IMR-90 (cell line): ENCODE measurements around the gene CA9. TPM values are rescaled to one million over a fixed set of nuclear protein-coding genes. Genes with fewer than 3 reads are reported as not detected.

Experiments
- ATAC-seq: fragments of 200-7000 bp; cut with Tn5 transposase; 2 replicates; pipeline ENCODE4 v1.9.1; 2020; ENCODE audit warnings: low read depth, mild to moderate bottlenecking, moderate library complexity
- BruUV-seq: library from RNA; stranded (reverse); fragments of 400-500 nt; replicated peaks from 2 replicates; lab custom pipeline; 2021; lab: Mats Ljungman, UMichigan
- CTCF ChIA-PET: fragments of 300-600 bp; formaldehyde crosslinking; extraction: SDS; loops from one replicate; lab custom pipeline; 2021; ENCODE audit warnings: antibody characterized with exemption; lab: Yijun Ruan, JAX
- POLR2A ChIA-PET: fragments of 300-600 bp; sonication (Branson Sonifier 250); formaldehyde crosslinking; loops from one replicate; lab custom pipeline; 2022; ENCODE audit warnings: antibody characterized with exemption; ENCODE audit not compliant: unreplicated experiment; lab: Charles Lee
- DNase-seq: peaks from one replicate; pipeline ENCODE4 v3.0.0; 2013
- H2AFZ ChIP-seq: replicated peaks from 2 replicates; pipeline ENCODE3; 2013; ENCODE audit warnings: low read length, mild to moderate bottlenecking; ENCODE audit not compliant: poor library complexity
- H2AK5ac ChIP-seq: 2 replicates; pipeline ENCODE4 v1.6.1; 2013; ENCODE audit warnings: low read depth, low read length, inconsistent platforms
- H2AK9ac ChIP-seq: replicated peaks from 2 replicates; pipeline ENCODE3; 2013; ENCODE audit warnings: mild to moderate bottlenecking, low read depth, low read length, moderate library complexity; ENCODE audit not compliant: poor library complexity
- H2BK120ac ChIP-seq: 2 replicates; pipeline ENCODE4 v1.6.1; 2013; ENCODE audit warnings: low read depth, low read length, inconsistent platforms
- H2BK15ac ChIP-seq: 3 replicates; pipeline ENCODE4 v1.6.1; 2013; ENCODE audit warnings: low read depth, low read length, inconsistent platforms
- H2BK20ac ChIP-seq: 2 replicates; pipeline ENCODE4 v1.6.1; 2013; ENCODE audit warnings: low read depth, mild to moderate bottlenecking, inconsistent platforms, low read length, moderate library complexity
- H2BK5ac ChIP-seq: 2 replicates; pipeline ENCODE4 v1.6.1; 2013; ENCODE audit warnings: mild to moderate bottlenecking, low read depth, low read length, inconsistent platforms; ENCODE audit not compliant: poor library complexity, severe bottlenecking
- H3K14ac ChIP-seq: replicated peaks from 2 replicates; pipeline ENCODE4 v1.6.1; 2013; ENCODE audit warnings: low read depth, low read length, inconsistent platforms
- H3K18ac ChIP-seq: 2 replicates; pipeline ENCODE4 v1.6.1; 2013; ENCODE audit warnings: low read depth, low read length, control low read depth
- H3K23ac ChIP-seq: 2 replicates; pipeline ENCODE4 v1.6.1; 2013; ENCODE audit warnings: low read depth, low read length, inconsistent platforms
- H3K27ac ChIP-seq: 2 replicates; pipeline ENCODE4 v1.5.1; 2013; ENCODE audit warnings: mild to moderate bottlenecking, control low read depth, low read length; ENCODE audit not compliant: insufficient read depth
- H3K27me3 ChIP-seq: 2 replicates; pipeline ENCODE4 v1.6.1; 2013; ENCODE audit warnings: low read length; ENCODE audit not compliant: control insufficient read depth, insufficient read depth
- H3K36me3 ChIP-seq: 2 replicates; pipeline ENCODE4 v1.6.1; 2013; ENCODE audit warnings: low read length, mixed read lengths; ENCODE audit not compliant: control insufficient read depth, insufficient read depth
- H3K4ac ChIP-seq: 2 replicates; pipeline ENCODE4 v1.6.1; 2013; ENCODE audit warnings: low read depth, low read length, inconsistent platforms
- H3K4me1 ChIP-seq: 2 replicates; pipeline ENCODE4 v1.6.1; 2013; ENCODE audit warnings: low read length, mixed read lengths; ENCODE audit not compliant: control insufficient read depth, insufficient read depth
- H3K4me2 ChIP-seq: 2 replicates; pipeline ENCODE4 v1.6.1; 2013; ENCODE audit warnings: low read depth, mild to moderate bottlenecking, control low read depth, low read length, moderate library complexity
- H3K4me3 ChIP-seq: 2 replicates; pipeline ENCODE4 v1.5.1; 2013; ENCODE audit warnings: low read depth, mild to moderate bottlenecking, control low read depth, low read length, moderate library complexity; ENCODE audit not compliant: insufficient read depth
- H3K56ac ChIP-seq: 2 replicates; pipeline ENCODE4 v1.6.1; 2013; ENCODE audit warnings: low read length, inconsistent platforms; ENCODE audit not compliant: insufficient read depth; ENCODE audit errors: extremely low read depth
- H3K79me1 ChIP-seq, 2 experiments: 2 replicates each; pipeline ENCODE4 v1.6.1; 2013; ENCODE audit warnings: low read length in 2 of 2, inconsistent platforms in 1 of 2, low read depth in 1 of 2
- H3K9ac ChIP-seq: 2 replicates; pipeline ENCODE4 v1.6.1; 2013; ENCODE audit warnings: low read depth, low read length, control low read depth
- H3K9me1 ChIP-seq: 2 replicates; pipeline ENCODE4 v1.6.1; 2013; ENCODE audit warnings: low read length, inconsistent platforms; ENCODE audit not compliant: insufficient read depth
- H3K9me3 ChIP-seq: 2 replicates; pipeline ENCODE4 v1.6.1; 2013; ENCODE audit warnings: low read length; ENCODE audit not compliant: control insufficient read depth, insufficient read depth
- H4K20me1 ChIP-seq: 2 replicates; pipeline ENCODE4 v1.6.1; 2013; ENCODE audit warnings: low read length, inconsistent platforms; ENCODE audit not compliant: insufficient read depth
- H4K5ac ChIP-seq: 2 replicates; pipeline ENCODE4 v1.6.1; 2013; ENCODE audit warnings: mild to moderate bottlenecking, low read depth, low read length, control low read depth
- H4K8ac ChIP-seq, 2 experiments: 2 replicates each; pipeline ENCODE4 v1.6.1; 2013; ENCODE audit warnings: low read depth in 2 of 2, low read length in 2 of 2, control low read depth in 1 of 2, inconsistent platforms in 1 of 2
- H4K91ac ChIP-seq: 2 replicates; pipeline ENCODE4 v1.6.1; 2013; ENCODE audit warnings: low read depth, low read length, inconsistent platforms; ENCODE audit not compliant: insufficient read depth
- MAFK ChIP-seq: IDR thresholded peaks from 2 replicates; pipeline ENCODE4 v1.6.1; 2012; ENCODE audit warnings: low read depth, low read length, improper control_type of control experiment
- MAZ ChIP-seq: IDR thresholded peaks from 2 replicates; pipeline ENCODE4 v1.6.1; 2012; ENCODE audit warnings: low read depth, mild to moderate bottlenecking, low read length, improper control_type of control experiment, moderate library complexity, borderline replicate concordance
- NFE2L2 ChIP-seq: fragments of 150-350 bp; IDR thresholded peaks from 2 replicates; pipeline ENCODE4 v1.6.1; 2016; ENCODE audit warnings: low read depth, mild to moderate bottlenecking, low read length
- RAD21 ChIP-seq: IDR thresholded peaks from 2 replicates; pipeline ENCODE4 v1.6.1; 2012; ENCODE audit warnings: low read length, improper control_type of control experiment
- RFX5 ChIP-seq: IDR thresholded peaks from 2 replicates; pipeline ENCODE4 v1.8.0; 2012; ENCODE audit warnings: low read depth, mild to moderate bottlenecking, low read length, moderate library complexity
- WGBS, 2 experiments: methylation state at CpG; one replicate each; pipeline versions ENCODE4 v1.1.5 to v1.1.7; 2013; ENCODE audit warnings: missing lambda C conversion rate in 2 of 2; ENCODE audit not compliant: insufficient read length in 1 of 2; ENCODE audit errors: extremely low coverage in 2 of 2; 5-methylcytosine and 5-hydroxymethylcytosine counted together
- dilution Hi-C: fragments of 300-500 bp; cut with HindIII; formaldehyde crosslinking; loops from one replicate; pipeline ENCODE4 v1.14.3; 2018; ENCODE audit warnings: low sequenced_read_pairs; ENCODE audit not compliant: unreplicated experiment
- in situ Hi-C: fragments of 300-500 bp; cut with MboI; formaldehyde crosslinking; loops from 3 replicates; pipeline ENCODE4 v1.14.3; 2019; ENCODE audit warnings: low sequenced_read_pairs, inconsistent platforms, mixed read lengths
- intact Hi-C: fragments of 100-400 bp; cut with micrococcal nuclease; formaldehyde crosslinking; loops from 2 replicates; pipeline ENCODE4 v1.10.0; 2022
- polyA plus RNA-seq, 3 experiments: library from polyadenylated mRNA; depleted of rRNA; stranded (reverse); fragments of >200 nt; gene quantifications; 2 replicates each; pipeline ENCODE4 v1.2.3, GENCODE V29; 2012; ENCODE audit warnings: low replicate concordance in 1 of 3
- total RNA-seq: library from RNA; depleted of rRNA; stranded (reverse); fragments of >200 nt; gene quantifications from 2 replicates; pipeline ENCODE4 v1.2.3, GENCODE V29; 2012
- TF ChIP-seq, protein P1 (sequence below): fragments of 150-350 bp; IDR thresholded peaks from 2 replicates; pipeline ENCODE4 v1.6.1; 2017; ENCODE audit warnings: mild to moderate bottlenecking, antibody characterized with exemption, low read length, low read depth
- TF ChIP-seq, protein P2 (sequence below): fragments of 150-350 bp; IDR thresholded peaks from 2 replicates; pipeline ENCODE4 v1.6.1; 2016; ENCODE audit warnings: low read depth, mild to moderate bottlenecking, low read length, moderate library complexity, borderline replicate concordance
- TF ChIP-seq, protein P3 (sequence below): conservative IDR thresholded peaks from 2 replicates; pipeline ENCODE4 v1.5.1; 2012; ENCODE audit warnings: mild to moderate bottlenecking, low read depth, low read length, improper control_type of control experiment

Gene CA9
- total and polyA plus RNA-seq, 2 of the 4 experiments (the other 2 are of a cell fraction): 0.54 to 3.9 TPM

DNA sequence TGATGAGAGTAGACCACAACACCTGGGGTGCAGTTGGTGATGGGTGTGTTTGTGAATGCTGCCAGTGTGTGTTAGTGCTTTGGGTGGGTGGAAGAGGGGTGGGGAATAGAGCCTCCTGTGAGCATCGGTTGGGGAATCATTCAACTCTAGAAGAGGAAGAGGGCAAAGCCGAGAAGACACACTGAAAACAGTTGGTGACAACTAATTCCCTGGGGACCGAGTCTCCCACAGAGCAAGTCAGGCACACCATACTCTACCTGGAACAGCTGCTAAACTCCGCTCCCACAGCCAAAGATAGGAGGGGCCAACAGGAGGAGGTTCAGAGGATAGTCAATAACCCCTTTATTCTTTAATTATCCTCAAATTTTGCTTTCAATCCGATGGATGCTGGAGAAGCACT lies 7.2 kb upstream of the CA9 start (continued):
- TF ChIP-seq, protein P1, sequence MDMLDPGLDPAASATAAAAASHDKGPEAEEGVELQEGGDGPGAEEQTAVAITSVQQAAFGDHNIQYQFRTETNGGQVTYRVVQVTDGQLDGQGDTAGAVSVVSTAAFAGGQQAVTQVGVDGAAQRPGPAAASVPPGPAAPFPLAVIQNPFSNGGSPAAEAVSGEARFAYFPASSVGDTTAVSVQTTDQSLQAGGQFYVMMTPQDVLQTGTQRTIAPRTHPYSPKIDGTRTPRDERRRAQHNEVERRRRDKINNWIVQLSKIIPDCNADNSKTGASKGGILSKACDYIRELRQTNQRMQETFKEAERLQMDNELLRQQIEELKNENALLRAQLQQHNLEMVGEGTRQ: no peak
- TF ChIP-seq MAFK: no peak
- TF ChIP-seq MAZ: no peak

DNA sequence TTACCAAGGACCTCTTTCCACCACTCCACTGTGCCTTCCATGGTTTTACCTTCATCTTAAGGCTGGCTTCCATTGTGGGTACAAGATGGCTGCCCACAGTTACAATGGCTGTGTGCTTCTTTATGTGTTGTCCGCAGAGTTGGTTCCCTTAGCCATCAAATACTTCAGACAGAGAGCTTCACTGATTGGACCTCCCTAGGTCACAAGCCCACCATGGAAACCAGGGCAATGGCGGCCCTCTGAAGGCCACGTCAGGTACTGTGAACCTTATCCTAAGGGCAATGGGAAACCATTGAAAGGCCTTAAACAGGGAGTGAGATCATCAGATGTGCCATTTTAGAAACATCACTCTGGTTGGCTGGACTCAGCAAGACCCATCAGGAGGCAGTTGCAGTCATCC lies 5.8 kb upstream of the CA9 start:
- Histone ChIP-seq H3K27me3 (no peaks in the 10 kb centered on the region), H3K9me3 (no peaks in the 10 kb centered on the region), H3K4ac (no peak overlapping the region), H3K27ac (no peak overlapping the region), H2BK5ac (no peak overlapping the region), H2AFZ (peak overlapping the region; percentile 17), H4K5ac (no peak overlapping the region), H3K14ac (no peak overlapping the region), H2AK5ac (peak overlapping the region; percentile 13; the same call in 1 of the 2 replicates), H2BK15ac (no peak overlapping the region; the same call in 2 of the 3 replicates), H2AK9ac (no peak overlapping the region), H2BK120ac (0 out of 2 replicates have a peak overlapping the region, but pooled peaks have one; percentile 24), H4K20me1 (no peaks in the 10 kb centered on the region), H3K4me2 (no peak overlapping the region), H2BK20ac (no peak overlapping the region; the same call in 1 of the 2 replicates), H3K56ac (no peak overlapping the region), H4K8ac (no peak overlapping the region), H3K36me3 (no peaks in the 10 kb centered on the region), H3K79me1 (peaks cover 15 to 26% of the 10 kb centered on the region in 2 experiments; a peak in 3 of 4 replicates), H4K91ac (no peak overlapping the region), H3K4me3 (no peak overlapping the region), H3K4me1 (peaks cover 22% of the 10 kb centered on the region), H3K18ac (no peak overlapping the region), H3K9me1 (peaks cover 27% of the 10 kb centered on the region), H3K9ac (no peak overlapping the region), H3K23ac (no peak overlapping the region)
- WGBS, 2 experiments: 94% methylated on average over 2 of the region's 3 CpGs; no CpG with 5 or more reads in 1 of the 2 experiments
- POLR2A ChIA-PET: no interaction called here
- DNase-seq: no peak
- BruUV-seq: no TSS peak
- no peak for ATAC-seq
- intact Hi-C loops: no loop called here
- CTCF ChIA-PET: no interaction called here
- dilution Hi-C loops: no loop called here
- TF ChIP-seq RFX5 (no peak), MAFK (no peak), NFE2L2 (no peak), RAD21 (no peak)
- TF ChIP-seq, protein P2, sequence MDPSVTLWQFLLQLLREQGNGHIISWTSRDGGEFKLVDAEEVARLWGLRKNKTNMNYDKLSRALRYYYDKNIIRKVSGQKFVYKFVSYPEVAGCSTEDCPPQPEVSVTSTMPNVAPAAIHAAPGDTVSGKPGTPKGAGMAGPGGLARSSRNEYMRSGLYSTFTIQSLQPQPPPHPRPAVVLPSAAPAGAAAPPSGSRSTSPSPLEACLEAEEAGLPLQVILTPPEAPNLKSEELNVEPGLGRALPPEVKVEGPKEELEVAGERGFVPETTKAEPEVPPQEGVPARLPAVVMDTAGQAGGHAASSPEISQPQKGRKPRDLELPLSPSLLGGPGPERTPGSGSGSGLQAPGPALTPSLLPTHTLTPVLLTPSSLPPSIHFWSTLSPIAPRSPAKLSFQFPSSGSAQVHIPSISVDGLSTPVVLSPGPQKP: no peak
- TF ChIP-seq, protein P3, sequence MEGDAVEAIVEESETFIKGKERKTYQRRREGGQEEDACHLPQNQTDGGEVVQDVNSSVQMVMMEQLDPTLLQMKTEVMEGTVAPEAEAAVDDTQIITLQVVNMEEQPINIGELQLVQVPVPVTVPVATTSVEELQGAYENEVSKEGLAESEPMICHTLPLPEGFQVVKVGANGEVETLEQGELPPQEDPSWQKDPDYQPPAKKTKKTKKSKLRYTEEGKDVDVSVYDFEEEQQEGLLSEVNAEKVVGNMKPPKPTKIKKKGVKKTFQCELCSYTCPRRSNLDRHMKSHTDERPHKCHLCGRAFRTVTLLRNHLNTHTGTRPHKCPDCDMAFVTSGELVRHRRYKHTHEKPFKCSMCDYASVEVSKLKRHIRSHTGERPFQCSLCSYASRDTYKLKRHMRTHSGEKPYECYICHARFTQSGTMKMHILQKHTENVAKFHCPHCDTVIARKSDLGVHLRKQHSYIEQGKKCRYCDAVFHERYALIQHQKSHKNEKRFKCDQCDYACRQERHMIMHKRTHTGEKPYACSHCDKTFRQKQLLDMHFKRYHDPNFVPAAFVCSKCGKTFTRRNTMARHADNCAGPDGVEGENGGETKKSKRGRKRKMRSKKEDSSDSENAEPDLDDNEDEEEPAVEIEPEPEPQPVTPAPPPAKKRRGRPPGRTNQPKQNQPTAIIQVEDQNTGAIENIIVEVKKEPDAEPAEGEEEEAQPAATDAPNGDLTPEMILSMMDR: no peak
- in situ Hi-C loops: no loop called here
